Glomerular visceral epithelial cell (primary cell): ENCODE measurements around the gene NDUFAF8.

Source experiments
- DNase-seq: peaks from one replicate; pipeline ENCODE4 v3.0.0-alpha.2; 2016; ENCODE audit errors: extremely low spot score

The NDUFAF8 gene

GRCh38 chr17:81238815-81239713 is at the start of gene NDUFAF8, which contains the start of gene TEPSIN:
Gene NDUFAF8 (plus strand): TSS chr17:81239318. CDS start chr17:81239364, 46 bp downstream.
Gene TEPSIN (minus strand): TSS chr17:81239055. CDS start chr17:81239033, 22 bp downstream.
- DNase-seq, result peak; percentile 99

- DNase-seq, result peak; percentile 16
Observed at GRCh38 chr17:81189670-81190530, 49.2 kb upstream of the NDUFAF8 start.

- DNase-seq, result no peak
Observed at GRCh38 chr17:81190591-81190990, 48.5 kb upstream of the NDUFAF8 start.

GRCh38 chr17:81191116-81191515 is 48.0 kb upstream of the NDUFAF8 start:
- no peak for DNase-seq

- DNase-seq, result no peak
Observed at GRCh38 chr17:81191646-81192045, 47.5 kb upstream of the NDUFAF8 start.

- no peak for DNase-seq
Observed at GRCh38 chr17:81192386-81193050, 46.6 kb upstream of the NDUFAF8 start.

- DNase-seq, result no peak
Observed at GRCh38 chr17:81193051-81193410, 46.1 kb upstream of the NDUFAF8 start.

- DNase-seq, result no peak
Observed at GRCh38 chr17:81193470-81194224, 45.5 kb upstream of the NDUFAF8 start.

GRCh38 chr17:81194225-81194760 is 44.8 kb upstream of the NDUFAF8 start:
- DNase-seq, result no peak

- no peak for DNase-seq
Observed at GRCh38 chr17:81194941-81195901, 43.9 kb upstream of the NDUFAF8 start.

- DNase-seq, result no peak
Observed at GRCh38 chr17:81195941-81196495, 43.1 kb upstream of the NDUFAF8 start.

GRCh38 chr17:81196505-81197408 is 42.4 kb upstream of the NDUFAF8 start:
- DNase-seq, result no peak

GRCh38 chr17:81197409-81197795 is 41.7 kb upstream of the NDUFAF8 start:
- DNase-seq, result no peak

- no peak for DNase-seq
Observed at GRCh38 chr17:81197831-81198490, 41.2 kb upstream of the NDUFAF8 start.

GRCh38 chr17:81198826-81199481 is 40.2 kb upstream of the NDUFAF8 start:
- DNase-seq, result no peak

GRCh38 chr17:81199482-81199830 is 39.7 kb upstream of the NDUFAF8 start:
- DNase-seq, result no peak

- DNase-seq, result no peak
Observed at GRCh38 chr17:81200201-81200600, 38.9 kb upstream of the NDUFAF8 start.
